Daoy (cell line): ENCODE data around the gene TMEM225B. TPM values are rescaled to one million over a fixed set of nuclear protein-coding genes. Genes with fewer than 3 reads are reported as not detected.
"Not testable (repeated sequence)": the region's sequence is repeated elsewhere in the genome, so short reads cannot be mapped to it uniquely, and the experiment has no call there.

Source experiments
- DNase-seq: peaks from one replicate; pipeline ENCODE4 v3.0.0-alpha.2; 2015; ENCODE audit warnings: low read depth
- total RNA-seq: library from RNA; depleted of rRNA; stranded (reverse); fragments of >200 nt; shearing (Covaris generic); gene quantifications from 2 replicates; pipeline ENCODE4 v1.2.3, GENCODE V29; 2014

The TMEM225B gene
- total RNA-seq, 1 experiment from 2014 or later, result 0.69 TPM

DNA sequence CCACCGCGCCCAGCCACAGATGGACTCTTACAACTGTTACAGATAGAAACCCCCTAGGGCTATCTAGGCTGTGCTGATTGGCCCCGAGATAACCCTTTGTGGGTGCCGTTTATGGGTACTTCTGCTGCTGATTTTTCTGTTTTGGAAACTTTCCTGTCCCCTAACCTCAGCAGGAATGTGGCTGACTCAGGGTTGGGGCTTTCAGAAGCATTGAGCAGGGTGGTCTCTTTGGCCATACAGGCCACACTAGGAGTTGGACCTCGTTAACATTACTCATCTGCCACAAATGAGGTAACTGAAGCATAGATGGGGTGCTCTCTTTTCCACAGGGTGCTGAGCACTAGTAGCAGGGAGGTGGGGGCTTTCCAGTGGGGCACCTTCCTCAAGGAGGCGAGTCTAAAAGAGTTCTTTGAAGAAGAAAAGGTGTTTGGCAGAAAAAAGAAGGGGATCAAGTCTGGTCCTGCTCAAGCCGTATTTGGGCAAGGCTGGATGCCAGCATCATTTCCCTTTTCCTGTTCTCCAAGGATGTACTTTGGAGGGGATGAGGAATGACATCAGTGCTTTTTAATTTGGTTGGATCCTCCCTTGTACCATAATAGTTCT is 25.1 kb downstream of the TMEM225B start:
- peak; percentile 65 for DNase-seq

DNA sequence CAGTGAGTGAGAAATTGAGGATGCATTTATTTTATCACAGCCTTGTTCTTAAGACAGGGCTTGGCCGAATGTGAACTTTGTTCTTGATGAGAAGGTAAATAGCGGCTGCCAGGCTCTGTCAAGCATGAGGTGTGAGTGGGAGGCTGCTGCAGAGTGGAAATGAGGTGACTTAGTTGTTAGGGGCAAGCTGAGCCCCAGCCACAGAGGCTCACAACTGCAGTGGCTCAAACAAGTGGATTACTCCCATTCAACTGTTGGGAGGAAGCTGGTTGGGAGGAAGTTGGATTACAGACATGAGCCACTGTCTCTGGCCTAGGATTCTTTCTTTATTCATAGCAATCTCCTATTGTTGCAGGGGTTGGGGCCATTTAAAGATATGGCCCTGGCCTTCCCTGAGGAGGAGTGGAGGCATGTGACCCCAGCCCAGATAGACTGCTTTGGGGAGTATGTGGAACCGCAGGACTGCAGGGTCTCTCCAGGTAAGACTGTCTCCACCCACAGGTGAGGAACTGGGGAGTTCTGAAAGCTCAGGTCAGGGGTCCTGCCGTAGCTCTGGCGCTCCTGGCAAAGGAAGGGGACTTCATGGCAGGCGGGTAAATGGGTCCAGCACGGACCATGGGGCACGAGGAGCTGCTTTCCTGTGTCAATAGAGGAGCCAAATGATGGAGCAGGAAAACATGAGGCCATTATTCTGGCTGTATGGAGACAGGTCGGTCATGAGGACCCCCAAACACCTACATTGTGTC is 25.8 kb downstream of the TMEM225B start:
- DNase-seq, result peak; percentile 31

GRCh38 chr7:99624484-99624883 is 26.4 kb downstream of the TMEM225B start:
- DNase-seq, result no peak

- DNase-seq, result no peak
These were observed 27.3 kb downstream of the TMEM225B start for GRCh38 chr7:99625321-99625720.

DNA sequence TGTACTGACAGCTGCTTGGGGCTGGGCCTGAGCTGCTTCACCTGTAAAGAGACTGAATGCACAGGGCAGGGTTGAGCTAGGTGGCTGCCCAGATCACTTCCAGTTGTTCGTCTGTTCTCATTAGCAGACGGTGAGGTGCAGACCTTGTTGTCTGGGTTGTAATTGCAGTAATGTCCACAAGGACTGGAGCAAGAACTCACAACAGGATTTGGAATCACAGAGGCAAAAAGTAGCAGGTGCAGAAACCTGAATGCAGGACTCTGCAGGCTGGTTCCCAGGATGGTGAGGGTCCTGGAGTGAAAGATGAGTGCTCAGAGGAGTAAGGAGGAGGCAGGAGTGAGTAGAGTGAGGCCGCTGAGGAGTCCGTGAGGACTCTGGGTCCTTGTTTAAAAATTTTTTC is 27.9 kb downstream of the TMEM225B start:
- DNase-seq, result no peak

DNA sequence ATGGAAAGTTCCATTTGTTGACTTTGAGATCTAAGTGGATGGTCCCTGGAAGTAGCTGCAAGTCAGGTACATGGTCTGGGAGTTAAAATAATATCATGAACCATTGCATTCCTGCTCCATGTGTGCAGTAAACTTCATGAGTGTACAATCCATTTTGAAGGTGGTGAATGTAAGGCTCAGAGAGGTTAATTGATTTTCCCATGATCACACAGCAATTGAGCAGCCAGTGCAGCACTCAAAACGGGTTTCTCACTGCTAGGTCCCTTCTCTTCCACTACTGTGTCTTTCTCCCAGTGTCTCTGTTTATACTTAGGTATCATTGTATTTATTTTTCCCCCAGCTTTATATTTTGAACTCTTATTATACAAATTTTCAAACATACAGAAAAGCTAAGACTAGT is 28.6 kb downstream of the TMEM225B start:
- DNase-seq, result no peak

DNA sequence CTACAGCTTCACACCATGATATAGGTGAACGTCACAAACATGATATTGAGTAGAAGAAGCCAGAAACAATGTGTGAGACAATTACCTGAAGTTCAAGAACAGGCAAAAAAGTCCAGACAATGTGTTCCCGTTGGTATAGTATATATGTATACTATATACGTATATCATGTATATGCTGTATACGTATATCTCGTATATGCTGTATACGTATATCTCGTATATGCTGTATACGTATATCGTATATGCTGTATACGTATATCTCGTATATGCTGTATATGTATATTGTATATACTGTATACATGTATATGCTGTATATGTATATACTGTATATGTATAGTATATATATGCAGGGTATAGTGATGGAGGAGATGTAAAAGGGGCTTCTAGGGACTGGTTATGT is 29.4 kb downstream of the TMEM225B start:
- DNase-seq, result no peak

- DNase-seq, result no peak
These were observed 30.7 kb downstream of the TMEM225B start for GRCh38 chr7:99628471-99629465.

DNA sequence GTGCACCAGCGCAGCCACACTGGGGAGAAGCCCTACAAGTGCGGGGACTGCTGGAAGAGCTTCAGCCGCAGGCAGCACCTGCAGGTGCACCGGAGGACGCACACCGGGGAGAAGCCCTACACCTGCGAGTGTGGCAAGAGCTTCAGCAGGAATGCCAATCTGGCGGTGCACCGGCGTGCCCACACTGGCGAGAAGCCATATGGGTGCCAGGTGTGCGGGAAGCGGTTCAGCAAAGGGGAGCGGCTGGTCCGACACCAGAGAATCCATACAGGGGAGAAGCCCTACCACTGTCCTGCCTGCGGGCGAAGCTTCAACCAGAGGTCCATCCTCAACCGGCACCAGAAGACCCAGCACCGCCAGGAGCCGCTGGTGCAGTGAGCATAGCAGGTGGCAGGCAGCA is 31.6 kb downstream of the TMEM225B start:
- DNase-seq, result no peak

- peak; percentile 60 for DNase-seq
These were observed 33.4 kb downstream of the TMEM225B start for GRCh38 chr7:99631295-99632109.

DNA sequence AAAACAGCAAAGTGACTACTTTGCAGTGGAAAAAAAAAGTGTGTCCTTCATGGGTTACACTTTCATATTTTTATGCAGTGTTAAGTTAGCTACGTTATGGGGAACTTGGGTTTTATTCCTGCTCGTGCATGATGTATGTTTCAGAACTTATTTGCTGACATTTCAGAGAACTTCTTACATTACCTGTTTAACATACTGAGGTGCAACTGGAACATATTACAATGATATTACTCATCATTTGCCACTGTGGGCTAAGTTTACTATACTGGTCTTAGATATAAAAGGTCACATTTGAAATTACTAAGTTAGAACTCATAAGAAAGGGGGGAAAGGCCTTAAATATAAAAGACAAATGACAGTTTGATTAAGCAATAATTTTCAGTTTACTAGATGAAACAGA is 39.3 kb downstream of the TMEM225B start:
- not testable (repeated sequence) for DNase-seq

DNA sequence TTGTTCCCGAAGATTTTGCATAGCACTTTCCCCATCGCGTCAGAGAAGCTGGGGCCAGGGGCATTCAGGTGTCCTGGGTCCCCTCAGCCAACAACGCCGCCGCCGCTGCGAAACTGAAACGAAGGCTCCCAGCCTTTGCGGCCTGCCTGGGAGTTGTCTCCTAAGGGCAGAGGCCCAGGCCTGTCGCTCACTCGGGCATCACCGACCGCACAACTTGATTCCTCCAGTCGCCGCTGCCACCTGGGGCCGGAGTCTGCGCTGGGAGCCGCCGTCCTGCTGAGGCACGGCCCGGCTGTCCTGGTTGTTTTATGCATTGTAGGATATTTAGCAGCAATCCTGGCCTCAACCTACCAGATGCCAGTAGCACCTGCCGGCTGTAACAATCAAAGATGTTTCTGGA is 40.7 kb downstream of the TMEM225B start:
- DNase-seq, result no peak

DNA sequence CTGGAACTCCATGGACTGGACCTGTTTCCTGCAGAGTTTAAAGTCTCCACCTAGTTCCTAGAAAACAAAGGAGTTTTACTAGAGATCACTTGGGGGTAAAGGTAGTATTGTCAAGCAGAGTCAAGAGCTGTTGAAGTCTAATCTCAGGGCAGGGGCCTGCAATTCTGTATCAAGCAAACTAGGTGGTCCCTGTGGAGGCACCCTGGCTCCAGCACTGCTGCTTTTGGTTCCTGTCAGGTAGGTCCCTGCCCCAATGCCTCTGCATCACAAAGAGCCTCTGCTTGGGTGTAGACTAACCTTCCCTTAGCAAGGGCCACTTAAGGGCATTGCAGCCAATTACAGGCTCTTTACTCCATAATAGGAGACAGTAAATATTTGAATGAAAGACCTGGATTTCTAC is 41.2 kb downstream of the TMEM225B start:
- DNase-seq, result no peak

GRCh38 chr7:99642027-99642426 is 44.0 kb downstream of the TMEM225B start:
- DNase-seq, result no peak

DNA sequence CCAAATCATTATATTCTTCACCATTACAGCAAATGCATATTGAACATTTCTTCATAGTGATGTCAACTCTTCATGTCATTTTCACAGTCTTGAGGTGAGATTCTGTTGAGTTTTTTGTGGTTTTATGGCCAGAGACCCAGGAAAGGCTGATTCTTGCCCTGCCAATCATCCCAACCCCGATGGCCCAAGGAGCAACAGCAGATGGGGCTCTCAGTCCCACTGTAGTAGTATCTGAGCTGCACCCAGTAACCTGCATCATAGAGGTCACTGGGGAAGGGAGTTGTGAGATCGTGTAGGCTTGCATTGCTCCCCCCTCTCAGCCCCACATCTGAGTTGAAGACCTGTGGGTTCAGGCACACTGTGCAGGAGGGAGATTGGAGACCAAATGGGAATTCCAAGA is 45.4 kb downstream of the TMEM225B start:
- no peak for DNase-seq

GRCh38 chr7:99644431-99644830 is 46.4 kb downstream of the TMEM225B start:
- DNase-seq, result no peak

- DNase-seq, result no peak
These were observed 47.5 kb downstream of the TMEM225B start for GRCh38 chr7:99645590-99645989.

DNA sequence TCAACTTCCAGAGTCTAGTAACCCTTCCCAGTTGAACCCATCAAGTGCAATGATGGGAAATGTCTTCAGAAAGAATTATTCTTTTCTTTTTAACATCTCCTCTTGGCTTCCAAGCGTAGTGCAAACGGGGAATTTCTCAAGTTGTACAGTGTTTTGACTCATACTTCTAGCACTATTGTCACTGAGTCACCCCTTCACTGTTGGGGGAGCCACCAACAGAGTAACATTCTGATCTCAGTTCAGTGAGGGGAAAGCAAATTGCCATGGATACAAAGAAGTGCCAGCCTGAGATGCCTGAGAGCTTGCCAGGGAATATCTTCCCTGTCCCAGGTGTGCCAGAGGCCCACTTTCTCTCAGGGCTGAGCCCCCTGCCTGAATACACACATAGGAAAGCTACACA is 50.8 kb downstream of the TMEM225B start:
- no peak for DNase-seq

- no peak for DNase-seq
These were observed 53.2 kb downstream of the TMEM225B start for GRCh38 chr7:99651290-99651689.

- no peak for DNase-seq
These were observed 54.6 kb downstream of the TMEM225B start for GRCh38 chr7:99652671-99653070.

DNA sequence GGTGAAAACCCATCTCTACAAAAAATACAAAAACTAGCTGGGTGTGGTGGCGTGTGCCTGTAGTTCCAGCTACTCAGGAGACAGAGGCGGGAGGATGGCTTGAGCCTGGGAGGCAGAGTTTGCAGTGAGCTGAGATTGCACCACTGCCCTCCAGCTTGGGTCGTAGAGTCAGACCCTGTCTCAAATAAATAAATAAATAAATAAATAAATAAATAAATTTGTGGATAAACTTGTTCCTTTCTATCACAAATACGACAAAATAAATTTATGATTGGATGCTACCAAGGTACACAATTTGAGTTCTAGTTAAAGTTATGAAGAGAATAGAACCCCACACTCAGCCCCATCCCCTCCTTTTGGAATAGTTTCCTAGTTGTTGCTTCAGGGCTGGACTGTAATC is 55.2 kb downstream of the TMEM225B start:
- not testable (repeated sequence) for DNase-seq

DNA sequence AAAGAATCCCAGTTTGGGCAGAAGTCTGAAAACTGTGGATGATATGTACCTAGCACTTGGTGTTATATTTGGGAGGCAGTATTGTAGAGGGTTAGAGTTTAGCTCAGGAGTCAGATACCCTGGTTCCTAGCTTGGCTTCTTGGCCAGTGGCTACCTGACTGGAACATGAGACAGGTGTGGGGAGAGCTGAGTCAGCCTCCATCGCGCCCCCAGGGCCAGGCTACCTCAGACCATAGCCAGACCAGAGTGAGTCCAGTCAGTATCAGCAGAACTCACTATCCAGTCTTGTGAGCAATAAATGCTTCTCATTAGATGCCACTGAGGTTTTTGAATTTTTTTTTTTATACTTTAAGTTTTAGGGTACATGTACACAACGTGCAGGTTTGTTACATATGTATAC is 55.7 kb downstream of the TMEM225B start:
- DNase-seq, result no peak
